ENCODE results near the gene POPDC2.

DNA sequence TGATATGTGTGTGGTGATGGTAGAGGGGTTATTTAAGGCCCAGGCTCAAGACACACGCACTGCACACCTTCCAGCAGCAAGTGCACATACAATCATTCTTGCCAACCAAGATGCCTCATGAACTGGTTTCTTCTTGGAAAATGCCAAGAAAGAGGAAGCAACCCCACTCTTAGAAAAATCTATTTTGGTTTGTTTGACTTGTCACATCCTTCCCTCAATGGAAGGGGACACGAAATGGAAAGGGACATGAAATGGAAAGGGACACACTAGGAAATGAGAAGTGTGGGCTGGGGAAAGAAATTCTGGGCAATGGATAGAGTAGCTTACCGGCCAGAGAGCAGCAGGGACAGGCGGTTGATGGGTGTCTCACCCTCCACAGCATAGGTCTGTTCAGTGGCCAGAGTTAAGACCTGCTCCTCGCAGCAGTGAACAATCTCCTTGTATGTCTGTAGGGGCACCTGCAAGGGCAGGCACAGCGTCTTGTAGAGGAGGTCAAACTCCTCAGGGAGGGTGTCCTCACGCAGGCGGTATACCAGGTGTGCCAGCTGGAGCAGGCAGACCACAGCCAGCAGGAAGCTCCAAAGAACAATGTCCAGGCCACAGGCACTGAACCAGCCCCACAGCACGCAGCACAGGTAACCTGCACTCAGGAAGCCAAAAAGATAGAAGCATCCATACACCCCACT is 640 bp downstream of the POPDC2 start:
- TF ChIP-seq CTCF (IDR thresholded peaks at IDR 0.05) (no peak), EZH2 (IDR thresholded peaks at IDR 0.05; ENCODE audit: borderline replicate concordance, insufficient read depth, low read depth, low read length, poor library complexity, severe bottlenecking) (no peak)
